ENCODE results near the gene ABCA2.
"Not testable (repeated sequence)": the region's sequence is repeated elsewhere in the genome, so short reads cannot be mapped to it uniquely, and the experiment has no call there.

Gene ABCA2

DNA sequence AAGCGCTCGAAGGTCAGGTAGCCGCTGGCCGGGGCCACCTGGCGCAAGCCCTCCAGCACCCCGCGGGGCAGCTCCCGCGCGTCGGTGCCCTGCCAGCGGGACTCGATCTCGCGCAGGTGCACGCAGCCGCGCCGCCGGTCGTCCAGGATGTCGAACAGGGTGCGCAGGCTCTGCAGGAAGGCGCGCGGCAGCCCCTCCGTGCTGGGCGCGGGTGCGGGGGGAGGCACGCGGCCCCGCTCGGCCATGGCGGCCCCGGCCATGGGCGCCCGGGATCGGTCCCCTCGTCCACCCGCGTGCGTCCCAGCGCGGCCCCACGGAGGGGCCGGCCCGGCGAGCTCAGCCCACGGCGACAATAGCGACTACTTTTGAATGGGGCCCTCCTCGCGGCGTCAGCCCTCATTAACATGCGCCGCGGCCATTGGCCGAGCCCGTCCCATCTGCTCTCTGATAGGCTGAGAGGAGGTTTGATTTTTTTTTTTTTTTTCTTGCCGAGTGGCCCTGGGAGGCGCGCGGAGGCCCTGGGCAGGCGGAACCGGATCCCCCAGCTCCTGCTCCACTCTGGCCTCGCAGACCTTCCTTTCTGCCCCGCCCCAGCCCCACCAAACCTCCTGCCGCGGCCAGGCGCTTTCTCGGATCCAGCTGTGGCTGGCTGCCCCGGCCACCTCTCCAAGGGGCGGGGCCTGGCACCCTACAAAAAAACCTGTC, 42.3 kb upstream of the ABCA2 start, which contains the start of gene SAPCD2:
SAPCD2 (minus strand) TSS at position 357 of the 705 bp plus-strand sequence; CDS start at position 260, 97 bp downstream.
- TF ChIP-seq POLR2AphosphoS5 (IDR thresholded peaks at IDR 0.05; ENCODE audit: low read depth, low read length) = no peak
- peak; percentile 43; the same call in 1 of the 2 replicates for TF ChIP-seq POLR2A (IDR thresholded peaks at IDR 0.05; ENCODE audit: low read depth, low read length)
- FAIRE-seq (peak; percentile 92), DNase-seq (ENCODE audit: insufficient read length) (peak; percentile 91)

GRCh38 chr9:137069508-137070091, 41.6 kb upstream of the ABCA2 start:
- TF ChIP-seq POLR2A (IDR thresholded peaks at IDR 0.05; ENCODE audit: low read depth, low read length) = no peak
- no peak for TF ChIP-seq TAF1 (IDR thresholded peaks at IDR 0.05; ENCODE audit: borderline replicate concordance, low read depth, low read length)
- no peak for TF ChIP-seq POLR2AphosphoS5 (IDR thresholded peaks at IDR 0.05; ENCODE audit: low read depth, low read length)
- FAIRE-seq (peak; percentile 51), DNase-seq (ENCODE audit: insufficient read length) (no peak)

DNA sequence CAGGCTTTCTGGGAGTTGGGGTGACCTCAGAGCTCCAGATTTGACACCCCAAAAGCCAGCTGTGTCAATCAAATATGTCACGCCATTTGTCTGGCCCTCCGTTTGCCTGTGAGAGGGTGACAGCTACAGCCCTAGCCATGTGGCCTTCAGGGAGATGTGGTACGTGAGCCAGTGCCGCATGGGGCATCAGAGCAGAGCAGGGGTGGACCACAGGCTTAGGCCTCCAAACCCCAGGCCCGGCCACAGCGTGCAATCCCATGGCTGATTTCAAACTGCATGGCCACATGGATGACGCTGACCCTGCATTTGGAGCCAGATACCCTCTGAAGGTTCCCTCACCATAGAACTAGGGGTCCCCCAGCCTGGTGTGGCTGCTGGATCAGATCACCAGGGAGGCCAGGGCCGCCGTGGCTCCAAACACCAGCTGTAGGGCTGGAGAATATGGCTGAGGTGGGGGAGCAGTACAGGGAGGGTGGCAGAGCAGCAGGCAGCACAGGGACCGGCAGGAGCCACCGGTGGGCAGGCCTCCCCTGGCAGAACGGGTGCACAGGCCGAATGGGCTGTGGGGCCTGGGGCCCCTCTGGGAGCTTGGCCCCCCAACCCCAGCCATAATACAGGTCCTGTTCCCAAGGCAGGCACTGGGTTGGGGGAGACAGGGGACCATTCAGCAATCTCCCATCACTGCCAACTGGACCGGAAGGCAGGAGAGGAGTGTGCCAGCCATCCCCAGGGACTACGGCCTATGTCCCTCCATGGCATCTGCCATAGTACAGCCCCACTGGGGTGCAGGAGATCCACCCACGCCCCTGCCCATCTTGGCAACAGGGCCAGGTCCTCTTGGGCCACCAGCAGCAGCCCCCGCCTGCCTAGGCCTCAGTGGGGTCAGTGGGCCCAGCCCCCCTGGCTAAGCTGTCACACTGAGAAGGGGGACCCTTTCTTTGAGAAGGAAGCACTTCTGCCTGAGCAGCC, 40.8 kb upstream of the ABCA2 start:
- FAIRE-seq (peak; percentile 38), DNase-seq (ENCODE audit: insufficient read length) (no peak)
- no peak for TF ChIP-seq TAF1 (IDR thresholded peaks at IDR 0.05; ENCODE audit: borderline replicate concordance, low read depth, low read length)

DNA sequence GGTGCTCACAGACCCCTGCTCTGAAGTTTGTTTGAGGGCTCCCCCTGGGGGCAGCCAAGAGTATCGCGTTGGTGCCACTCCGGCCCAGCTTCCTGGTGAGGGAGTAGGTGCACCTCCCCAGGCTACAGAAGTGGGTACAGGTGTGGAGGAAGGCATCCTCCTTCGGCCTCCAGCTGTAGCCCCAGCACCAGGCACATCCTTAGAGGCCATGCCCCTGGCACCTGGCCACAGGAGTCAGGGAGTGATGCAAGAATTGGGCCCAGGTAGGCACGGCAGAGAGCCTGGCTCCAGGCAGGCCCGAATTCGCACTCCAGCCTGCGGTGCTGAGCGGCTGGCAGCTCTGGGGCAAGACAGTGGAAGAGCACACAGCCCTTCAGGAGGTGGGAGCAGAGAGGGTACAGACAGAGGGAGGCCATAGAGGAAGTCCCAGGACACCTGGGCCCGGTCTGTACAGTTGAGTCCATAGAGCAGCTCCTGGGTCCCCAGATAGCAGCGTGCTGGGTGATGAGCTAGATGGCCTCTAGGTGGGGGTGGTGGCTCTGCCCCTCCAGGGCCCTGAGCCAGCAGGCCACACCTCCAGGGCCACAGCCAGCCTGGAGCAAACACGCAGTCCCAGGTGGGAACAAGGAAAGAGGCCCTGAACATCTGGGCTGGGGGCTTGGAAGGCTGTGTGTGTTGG, 40.0 kb upstream of the ABCA2 start:
- DNase-seq (ENCODE audit: insufficient read length) (peak; percentile 85), FAIRE-seq (peak; percentile 89)
- TF ChIP-seq POLR2A (IDR thresholded peaks at IDR 0.05; ENCODE audit: low read depth, low read length) = no peak

DNA sequence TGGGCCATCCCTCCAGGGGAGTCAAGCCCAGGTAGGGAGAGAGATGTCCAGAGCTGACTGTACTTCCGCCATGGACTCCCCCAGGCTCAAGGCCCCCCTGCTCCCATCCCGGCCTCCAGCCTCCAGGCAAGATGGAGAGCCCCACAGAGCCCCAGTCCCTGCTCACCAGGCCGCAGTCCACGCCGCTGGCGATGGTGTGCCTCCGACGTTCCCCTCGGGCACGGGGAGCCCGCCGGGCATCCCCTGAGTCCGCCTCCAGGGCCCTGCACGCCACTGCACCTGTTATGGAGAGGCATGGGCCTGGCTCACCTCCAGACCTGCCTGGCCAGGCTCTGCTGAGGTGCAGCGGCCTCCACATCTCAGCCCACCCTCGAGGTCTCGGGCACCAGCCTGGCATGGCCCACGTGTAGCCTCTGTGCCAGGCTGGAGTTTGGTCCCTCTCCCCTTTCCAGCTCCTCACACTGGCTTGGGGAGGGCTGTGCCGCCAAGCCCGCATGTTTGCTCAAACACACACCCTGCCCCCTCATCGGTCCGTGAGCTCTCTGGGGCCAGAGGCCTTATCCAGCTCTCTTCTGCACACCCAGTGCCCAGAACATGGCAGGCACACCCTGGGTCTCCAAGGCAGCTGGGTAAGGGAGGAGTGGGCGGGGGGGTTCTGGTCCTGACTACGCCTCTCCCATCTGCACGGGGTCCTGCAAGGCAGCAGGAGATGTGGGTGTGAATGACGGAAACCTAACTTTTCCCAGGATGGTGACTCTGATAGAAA, 38.2 kb upstream of the ABCA2 start:
- TF ChIP-seq POLR2AphosphoS5 (IDR thresholded peaks at IDR 0.05; ENCODE audit: low read depth, low read length) (no peak), POLR2A (IDR thresholded peaks at IDR 0.05; ENCODE audit: low read depth, low read length) (no peak), TAF1 (IDR thresholded peaks at IDR 0.05; ENCODE audit: borderline replicate concordance, low read depth, low read length) (no peak)
- DNase-seq (ENCODE audit: insufficient read length) (no peak), FAIRE-seq (no peak)

DNA sequence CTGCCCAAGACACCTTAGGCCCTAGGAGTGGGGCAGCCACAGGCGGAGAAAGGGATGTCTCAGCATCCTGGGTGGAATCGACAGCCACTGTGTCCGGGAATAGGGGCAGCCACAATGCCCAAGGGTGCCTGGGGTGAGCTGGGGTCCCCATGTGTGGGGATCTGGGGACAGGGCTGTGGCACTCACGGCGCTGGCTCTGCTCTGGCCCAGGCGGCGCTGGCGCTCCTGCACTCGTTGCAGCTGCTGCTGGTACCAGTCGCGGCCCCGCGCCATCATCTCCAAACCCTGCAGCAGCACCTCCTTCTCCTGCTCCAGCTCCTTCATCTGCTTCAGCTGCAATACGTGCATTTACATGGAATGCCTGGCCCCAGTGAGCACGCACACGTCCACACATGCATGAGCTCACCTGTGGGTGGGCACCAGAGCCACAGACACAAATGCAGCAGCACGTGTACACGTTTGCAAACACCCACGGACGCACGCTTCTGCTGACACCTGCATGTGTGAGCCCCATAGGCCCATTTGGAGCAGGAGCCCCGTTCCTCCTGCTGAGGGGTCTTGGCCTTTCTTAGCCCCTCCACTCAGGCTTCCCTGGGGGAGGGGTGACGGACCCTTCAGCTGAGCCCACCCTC, 37.4 kb upstream of the ABCA2 start:
- no peak for FAIRE-seq
- no peak for DNase-seq (ENCODE audit: insufficient read length)
- TF ChIP-seq POLR2AphosphoS5 (IDR thresholded peaks at IDR 0.05; ENCODE audit: low read depth, low read length) = no peak
- no peak for TF ChIP-seq POLR2A (IDR thresholded peaks at IDR 0.05; ENCODE audit: low read depth, low read length)
- TF ChIP-seq TAF1 (IDR thresholded peaks at IDR 0.05; ENCODE audit: borderline replicate concordance, low read depth, low read length) = no peak

GRCh38 chr9:137064880-137065164, 36.8 kb upstream of the ABCA2 start:
- DNase-seq (ENCODE audit: insufficient read length) (no peak), FAIRE-seq (no peak)
- TF ChIP-seq POLR2AphosphoS5 (IDR thresholded peaks at IDR 0.05; ENCODE audit: low read depth, low read length) (no peak), POLR2A (IDR thresholded peaks at IDR 0.05; ENCODE audit: low read depth, low read length) (no peak)

DNA sequence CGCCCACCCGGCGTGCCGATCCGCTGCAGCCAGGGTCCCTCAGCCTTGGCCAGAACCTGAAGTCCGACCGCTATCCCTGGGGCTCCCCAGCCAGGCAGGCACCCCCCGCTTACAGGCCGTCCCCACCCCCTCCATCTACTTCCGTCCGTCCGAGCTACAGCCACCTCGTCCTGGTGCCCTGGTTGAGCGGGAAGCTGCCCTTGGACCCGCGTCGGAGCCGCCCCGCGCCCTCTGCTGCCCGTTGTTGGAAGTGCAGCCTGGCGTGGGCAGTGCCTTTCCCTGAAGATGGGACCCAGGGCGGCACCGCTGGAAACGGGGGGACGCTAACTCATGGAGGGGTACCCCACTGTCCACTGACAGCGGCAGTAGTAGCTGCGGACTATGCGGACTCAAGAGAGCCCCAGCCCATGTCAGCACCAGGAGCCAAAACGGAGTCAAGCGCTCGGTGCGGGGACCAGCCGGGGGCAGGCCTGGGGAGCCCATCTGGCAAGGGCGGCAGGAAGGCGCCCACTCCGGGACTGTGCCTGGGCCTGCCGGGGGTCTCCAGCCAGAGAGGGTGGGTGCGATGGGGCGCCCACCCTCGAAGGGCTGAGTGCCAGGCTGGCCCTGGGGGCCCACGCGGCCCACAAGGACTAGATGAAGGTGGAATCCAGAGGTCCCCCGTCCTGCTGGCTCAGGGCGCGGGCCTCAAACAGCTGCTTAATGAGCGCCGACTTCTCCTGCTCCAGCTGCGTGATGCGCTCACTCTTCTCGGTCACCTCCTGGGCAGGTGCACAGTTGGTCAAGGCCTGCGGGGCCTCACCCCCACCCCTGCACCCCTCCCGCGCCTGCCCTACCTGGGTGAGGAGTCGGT, 36.2 kb upstream of the ABCA2 start:
- DNase-seq (ENCODE audit: insufficient read length) = peak; percentile 71
- FAIRE-seq = peak; percentile 88
- TF ChIP-seq TAF1 (IDR thresholded peaks at IDR 0.05; ENCODE audit: borderline replicate concordance, low read depth, low read length) = no peak
- no peak for TF ChIP-seq POLR2AphosphoS5 (IDR thresholded peaks at IDR 0.05; ENCODE audit: low read depth, low read length)
- no peak for TF ChIP-seq POLR2A (IDR thresholded peaks at IDR 0.05; ENCODE audit: low read depth, low read length)

GRCh38 chr9:137063311-137064026, 35.4 kb upstream of the ABCA2 start:
- TF ChIP-seq POLR2A (IDR thresholded peaks at IDR 0.05; ENCODE audit: low read depth, low read length) (no peak), POLR2AphosphoS5 (IDR thresholded peaks at IDR 0.05; ENCODE audit: low read depth, low read length) (no peak), TAF1 (IDR thresholded peaks at IDR 0.05; ENCODE audit: borderline replicate concordance, low read depth, low read length) (no peak)
- DNase-seq (ENCODE audit: insufficient read length) (no peak), FAIRE-seq (no peak)

- not testable (repeated sequence) for FAIRE-seq; DNase-seq (ENCODE audit: insufficient read length)
Observed at GRCh38 chr9:137062798-137063197, 34.8 kb upstream of the ABCA2 start.
